Measurements from ENCODE around the gene RAB34. TPM values are rescaled to one million over a fixed set of nuclear protein-coding genes. Genes with fewer than 3 reads are reported as not detected.
"Not testable (repeated sequence)": the region's sequence is repeated elsewhere in the genome, so short reads cannot be mapped to it uniquely, and the experiment has no call there.

The RAB34 gene
- total RNA-seq, 3 donors from 2014 or later = 6.5 to 74.4 (median 19.3) TPM

GRCh38 chr17:28723159-28723835 lies 5.6 kb upstream of the RAB34 start:
- no peak overlapping the region for H3K4me3 ChIP-seq
- peaks cover 59% of the 10 kb centered on the region for H3K4me1 ChIP-seq (ENCODE audit: low read depth)
- TF ChIP-seq, protein P1, sequence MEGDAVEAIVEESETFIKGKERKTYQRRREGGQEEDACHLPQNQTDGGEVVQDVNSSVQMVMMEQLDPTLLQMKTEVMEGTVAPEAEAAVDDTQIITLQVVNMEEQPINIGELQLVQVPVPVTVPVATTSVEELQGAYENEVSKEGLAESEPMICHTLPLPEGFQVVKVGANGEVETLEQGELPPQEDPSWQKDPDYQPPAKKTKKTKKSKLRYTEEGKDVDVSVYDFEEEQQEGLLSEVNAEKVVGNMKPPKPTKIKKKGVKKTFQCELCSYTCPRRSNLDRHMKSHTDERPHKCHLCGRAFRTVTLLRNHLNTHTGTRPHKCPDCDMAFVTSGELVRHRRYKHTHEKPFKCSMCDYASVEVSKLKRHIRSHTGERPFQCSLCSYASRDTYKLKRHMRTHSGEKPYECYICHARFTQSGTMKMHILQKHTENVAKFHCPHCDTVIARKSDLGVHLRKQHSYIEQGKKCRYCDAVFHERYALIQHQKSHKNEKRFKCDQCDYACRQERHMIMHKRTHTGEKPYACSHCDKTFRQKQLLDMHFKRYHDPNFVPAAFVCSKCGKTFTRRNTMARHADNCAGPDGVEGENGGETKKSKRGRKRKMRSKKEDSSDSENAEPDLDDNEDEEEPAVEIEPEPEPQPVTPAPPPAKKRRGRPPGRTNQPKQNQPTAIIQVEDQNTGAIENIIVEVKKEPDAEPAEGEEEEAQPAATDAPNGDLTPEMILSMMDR (IDR thresholded peaks at IDR 0.05) = no peak
- H3K36me3 ChIP-seq (ENCODE audit: low read depth) = peaks cover 8% of the 10 kb centered on the region
- no peaks in the 10 kb centered on the region for H3K9me3 ChIP-seq
- intact Hi-C loops (cut with DNase I, micrococcal nuclease) = no loop called here
- ATAC-seq (no peak), DNase-seq (no peak)

GRCh38 chr17:28722417-28723158 lies 4.9 kb upstream of the RAB34 start:
- intact Hi-C loops (cut with DNase I, micrococcal nuclease) = no loop called here
- TF ChIP-seq, protein P1 (IDR thresholded peaks at IDR 0.05) = no peak
- peaks cover 56% of the 10 kb centered on the region for H3K4me1 ChIP-seq (ENCODE audit: low read depth)
- ATAC-seq = no peak
- H3K36me3 ChIP-seq (ENCODE audit: low read depth) = peaks cover 8% of the 10 kb centered on the region
- no peak overlapping the region for H3K4me3 ChIP-seq
- DNase-seq = no peak
- H3K9me3 ChIP-seq = no peaks in the 10 kb centered on the region

DNA sequence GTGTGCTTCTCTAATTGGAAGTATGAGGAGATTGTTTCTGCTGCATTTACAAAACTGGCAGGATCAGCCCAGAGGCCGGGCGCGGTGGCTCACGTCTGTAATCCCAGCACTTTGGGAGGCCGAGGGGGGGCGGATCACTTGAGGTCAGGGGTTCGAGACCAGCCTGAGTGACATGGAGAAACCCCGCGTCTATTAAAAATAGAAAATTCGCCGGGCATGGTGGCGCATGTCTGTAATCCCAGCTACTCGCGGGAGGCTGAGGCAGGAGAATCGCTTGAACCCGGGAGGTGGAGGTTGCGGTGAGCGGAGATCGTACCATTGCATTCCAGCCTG lies 3.3 kb upstream of the RAB34 start:
- H3K36me3 ChIP-seq (ENCODE audit: low read depth); H3K9me3 ChIP-seq; intact Hi-C loops (cut with DNase I, micrococcal nuclease); ATAC-seq: not testable (repeated sequence)
- Histone ChIP-seq H3K4me1 (ENCODE audit: low read depth) (peaks cover 56% of the 10 kb centered on the region), H3K4me3 (peak overlapping the region; percentile 46)
- DNase-seq = peak; percentile 42 to 56 (median 55)

DNA sequence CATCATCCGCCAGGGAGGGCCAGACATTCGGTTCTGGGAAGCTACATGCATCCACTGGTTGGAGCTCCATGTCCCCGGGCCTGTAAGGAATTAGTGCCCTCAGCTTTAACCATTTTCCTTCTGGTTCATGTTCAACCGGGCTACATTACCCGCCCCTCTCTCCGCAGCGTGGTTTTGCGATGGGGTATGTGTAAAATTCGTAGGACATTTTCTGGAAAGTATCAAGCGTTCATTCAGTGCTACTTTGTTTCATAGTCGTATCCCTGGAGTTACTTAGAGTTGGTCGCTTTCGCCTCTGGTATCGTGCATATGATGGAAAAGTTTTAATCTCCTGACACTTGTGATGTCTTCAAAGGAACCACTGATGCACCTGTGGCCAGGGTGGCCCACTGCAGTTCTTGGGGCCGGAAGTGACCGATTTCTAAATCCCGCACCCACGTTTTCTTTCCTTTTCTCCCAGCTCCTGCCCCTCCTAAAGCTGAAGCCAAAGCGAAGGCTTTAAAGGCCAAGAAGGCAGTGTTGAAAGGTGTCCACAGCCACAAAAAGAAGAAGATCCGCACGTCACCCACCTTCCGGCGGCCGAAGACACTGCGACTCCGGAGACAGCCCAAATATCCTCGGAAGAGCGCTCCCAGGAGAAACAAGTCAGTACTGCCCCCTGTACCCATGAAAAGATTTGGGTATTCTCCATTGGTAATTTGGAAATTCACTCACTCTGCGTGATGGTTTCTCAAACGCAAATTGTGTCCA lies 2.8 kb upstream of the RAB34 start:
- peak in 1 of 3 donors; percentile 43 for DNase-seq
- no peak for ATAC-seq
- Histone ChIP-seq H3K4me3 (peak overlapping the region; percentile 46), H3K4me1 (ENCODE audit: low read depth) (peaks cover 54% of the 10 kb centered on the region), H3K9me3 (no peaks in the 10 kb centered on the region), H3K36me3 (ENCODE audit: low read depth) (peaks cover 8% of the 10 kb centered on the region)
- intact Hi-C loops (cut with DNase I, micrococcal nuclease) = no loop called here
- TF ChIP-seq, protein P1 (IDR thresholded peaks at IDR 0.05) = no peak

GRCh38 chr17:28719021-28719433 lies 1.4 kb upstream of the RAB34 start:
- no peaks in the 10 kb centered on the region for H3K9me3 ChIP-seq
- H3K36me3 ChIP-seq (ENCODE audit: low read depth) = peaks cover 8% of the 10 kb centered on the region
- TF ChIP-seq, protein P1 (IDR thresholded peaks at IDR 0.05) = no peak
- H3K4me1 ChIP-seq (ENCODE audit: low read depth) = peaks cover 43% of the 10 kb centered on the region
- H3K4me3 ChIP-seq = peak overlapping the region; percentile 46
- ATAC-seq = no peak
- no peak for DNase-seq
- intact Hi-C loops (cut with DNase I, micrococcal nuclease) = no loop called here
